ENCODE measurements around the gene FAM25G. TPM values are rescaled to one million over a fixed set of nuclear protein-coding genes. Genes with fewer than 3 reads are reported as not detected.

FAM25G gene
- total RNA-seq, 2 experiments from 2014 or later = not detected

DNA sequence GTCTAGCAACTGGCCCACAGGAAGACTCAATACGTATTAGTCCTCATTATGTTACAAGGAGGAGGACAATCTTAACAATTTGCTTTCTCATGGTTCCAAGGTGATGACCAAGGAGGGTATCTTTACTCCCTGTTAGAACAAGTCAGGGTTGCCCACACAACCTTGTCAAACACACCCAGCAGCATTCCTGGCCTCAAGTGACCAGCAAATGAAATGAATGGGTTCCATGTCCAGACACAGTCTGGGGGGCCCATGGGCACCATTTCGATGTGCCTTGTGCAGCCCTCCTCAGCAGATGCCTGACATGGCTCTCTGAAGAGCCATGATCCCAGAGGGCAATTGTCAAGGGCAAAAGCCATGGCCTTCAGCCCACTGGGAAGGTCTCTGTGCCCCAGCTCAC, 48.4 kb downstream of the FAM25G start:
- no peaks in the 10 kb centered on the region for H3K36me3 ChIP-seq (ENCODE audit: insufficient read depth, low read length)
- intact Hi-C loops (cut with micrococcal nuclease; ENCODE audit: unreplicated experiment) = no loop called here
- no peak for DNase-seq (ENCODE audit: low spot score)
- no peak overlapping the region for H3K4me2 ChIP-seq (ENCODE audit: low read length)
- no peaks in the 10 kb centered on the region; the same call in 1 of the 2 replicates for H3K9me3 ChIP-seq (ENCODE audit: low read length)
- no peak overlapping the region for H2AFZ ChIP-seq (ENCODE audit: low read length)
- H3K27ac ChIP-seq (ENCODE audit: low read depth, low read length, poor library complexity, severe bottlenecking) = no peak overlapping the region
- no peak overlapping the region for H3K4me3 ChIP-seq (ENCODE audit: low read depth, low read length, poor library complexity, severe bottlenecking)
- ChIA-PET POLR2A (no interaction called here), CTCF (ENCODE audit: unreplicated experiment) (no interaction called here)
- TF ChIP-seq, protein P1, sequence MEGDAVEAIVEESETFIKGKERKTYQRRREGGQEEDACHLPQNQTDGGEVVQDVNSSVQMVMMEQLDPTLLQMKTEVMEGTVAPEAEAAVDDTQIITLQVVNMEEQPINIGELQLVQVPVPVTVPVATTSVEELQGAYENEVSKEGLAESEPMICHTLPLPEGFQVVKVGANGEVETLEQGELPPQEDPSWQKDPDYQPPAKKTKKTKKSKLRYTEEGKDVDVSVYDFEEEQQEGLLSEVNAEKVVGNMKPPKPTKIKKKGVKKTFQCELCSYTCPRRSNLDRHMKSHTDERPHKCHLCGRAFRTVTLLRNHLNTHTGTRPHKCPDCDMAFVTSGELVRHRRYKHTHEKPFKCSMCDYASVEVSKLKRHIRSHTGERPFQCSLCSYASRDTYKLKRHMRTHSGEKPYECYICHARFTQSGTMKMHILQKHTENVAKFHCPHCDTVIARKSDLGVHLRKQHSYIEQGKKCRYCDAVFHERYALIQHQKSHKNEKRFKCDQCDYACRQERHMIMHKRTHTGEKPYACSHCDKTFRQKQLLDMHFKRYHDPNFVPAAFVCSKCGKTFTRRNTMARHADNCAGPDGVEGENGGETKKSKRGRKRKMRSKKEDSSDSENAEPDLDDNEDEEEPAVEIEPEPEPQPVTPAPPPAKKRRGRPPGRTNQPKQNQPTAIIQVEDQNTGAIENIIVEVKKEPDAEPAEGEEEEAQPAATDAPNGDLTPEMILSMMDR (conservative IDR thresholded peaks at IDR 0.05; ENCODE audit: low read length) = no peak
- TF ChIP-seq EZH2phosphoT487 (IDR thresholded peaks at IDR 0.05; ENCODE audit: borderline replicate concordance, low read depth, low read length) = no peak
- H3K4me1 ChIP-seq (ENCODE audit: insufficient read depth, low read length, poor library complexity, severe bottlenecking) = no peaks in the 10 kb centered on the region
- no peaks in the 10 kb centered on the region for H3K9me2 ChIP-seq (ENCODE audit: insufficient read depth, low read length)
- BruUV-seq (replicated peaks) = no TSS peak
- H4K20me1 ChIP-seq (ENCODE audit: insufficient read depth, low read length) = no peaks in the 10 kb centered on the region
- no peaks in the 10 kb centered on the region for H3K79me2 ChIP-seq (ENCODE audit: insufficient read depth, low read depth, low read length)

DNA sequence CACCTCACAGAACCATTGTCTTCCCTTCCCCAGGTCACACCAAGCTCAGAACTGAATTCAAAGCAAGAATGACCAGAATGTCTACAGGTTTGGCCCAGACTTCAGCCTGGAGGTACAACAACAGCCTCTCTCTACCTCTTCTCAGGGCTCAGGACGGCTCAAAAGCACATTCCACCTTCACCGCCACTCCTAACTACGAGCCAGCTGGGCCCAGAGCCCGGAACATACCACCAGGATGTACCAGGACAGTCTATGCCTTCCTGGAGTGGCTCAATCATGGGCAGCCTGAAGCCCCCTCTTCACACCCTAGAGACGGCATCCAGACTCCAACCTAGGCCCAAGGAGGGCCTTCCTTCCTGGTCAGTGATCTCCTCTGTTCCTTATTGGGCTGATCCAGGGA, 49.1 kb downstream of the FAM25G start:
- intact Hi-C loops (cut with micrococcal nuclease; ENCODE audit: unreplicated experiment) = no loop called here
- ChIA-PET CTCF (ENCODE audit: unreplicated experiment) (no interaction called here), POLR2A (no interaction called here)
- Histone ChIP-seq H3K4me2 (ENCODE audit: low read length) (no peak overlapping the region), H3K9me3 (ENCODE audit: low read length) (no peaks in the 10 kb centered on the region; the same call in 1 of the 2 replicates), H4K20me1 (ENCODE audit: insufficient read depth, low read length) (no peaks in the 10 kb centered on the region), H3K9me2 (ENCODE audit: insufficient read depth, low read length) (no peaks in the 10 kb centered on the region), H3K36me3 (ENCODE audit: insufficient read depth, low read length) (no peaks in the 10 kb centered on the region), H2AFZ (ENCODE audit: low read length) (no peak overlapping the region), H3K4me1 (ENCODE audit: insufficient read depth, low read length, poor library complexity, severe bottlenecking) (no peaks in the 10 kb centered on the region), H3K4me3 (ENCODE audit: low read depth, low read length, poor library complexity, severe bottlenecking) (no peak overlapping the region), H3K79me2 (ENCODE audit: insufficient read depth, low read depth, low read length) (no peaks in the 10 kb centered on the region), H3K27ac (ENCODE audit: low read depth, low read length, poor library complexity, severe bottlenecking) (no peak overlapping the region)
- DNase-seq (ENCODE audit: low spot score) = no peak
- TF ChIP-seq, protein P1 (conservative IDR thresholded peaks at IDR 0.05; ENCODE audit: low read length) = no peak
- TF ChIP-seq EZH2phosphoT487 (IDR thresholded peaks at IDR 0.05; ENCODE audit: borderline replicate concordance, low read depth, low read length) = no peak
- BruUV-seq (replicated peaks) = no TSS peak

DNA sequence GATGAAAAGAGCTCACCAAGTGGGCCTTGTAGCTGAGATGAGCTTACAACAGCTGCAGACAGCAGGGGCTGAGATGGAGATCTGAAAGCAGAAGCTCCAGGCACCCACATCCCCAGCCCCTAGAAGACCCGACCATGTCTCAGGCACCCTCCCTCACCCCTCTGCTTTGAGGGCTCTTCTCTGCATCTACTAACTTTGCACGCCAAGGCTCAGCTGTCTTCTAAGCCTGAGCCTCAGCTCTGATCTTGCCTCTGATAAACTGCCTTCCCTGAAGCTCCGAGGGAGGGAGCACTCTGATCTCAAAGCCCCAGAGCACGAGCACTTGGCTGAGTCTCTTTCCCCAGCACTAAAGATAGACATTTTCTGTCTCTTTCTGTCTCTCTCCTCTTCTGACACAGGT, 49.6 kb downstream of the FAM25G start:
- CTCF ChIA-PET (ENCODE audit: unreplicated experiment) = no interaction called here
- Histone ChIP-seq H3K79me2 (ENCODE audit: insufficient read depth, low read depth, low read length) (no peaks in the 10 kb centered on the region), H2AFZ (ENCODE audit: low read length) (no peak overlapping the region), H3K4me2 (ENCODE audit: low read length) (no peak overlapping the region), H3K36me3 (ENCODE audit: insufficient read depth, low read length) (no peaks in the 10 kb centered on the region), H4K20me1 (ENCODE audit: insufficient read depth, low read length) (no peaks in the 10 kb centered on the region), H3K4me1 (ENCODE audit: insufficient read depth, low read length, poor library complexity, severe bottlenecking) (no peaks in the 10 kb centered on the region), H3K27ac (ENCODE audit: low read depth, low read length, poor library complexity, severe bottlenecking) (no peak overlapping the region), H3K9me3 (ENCODE audit: low read length) (no peaks in the 10 kb centered on the region; the same call in 1 of the 2 replicates), H3K4me3 (ENCODE audit: low read depth, low read length, poor library complexity, severe bottlenecking) (no peak overlapping the region), H3K9me2 (ENCODE audit: insufficient read depth, low read length) (no peaks in the 10 kb centered on the region)
- TF ChIP-seq, protein P1 (conservative IDR thresholded peaks at IDR 0.05; ENCODE audit: low read length) = no peak
- TF ChIP-seq EZH2phosphoT487 (IDR thresholded peaks at IDR 0.05; ENCODE audit: borderline replicate concordance, low read depth, low read length) = no peak
- POLR2A ChIA-PET = no interaction called here
- BruUV-seq (replicated peaks) = no TSS peak
- no peak for DNase-seq (ENCODE audit: low spot score)
- intact Hi-C loops (cut with micrococcal nuclease; ENCODE audit: unreplicated experiment) = no loop called here
